ENCODE measurements around the gene CCDC12. TPM values are rescaled to one million over a fixed set of nuclear protein-coding genes. Genes with fewer than 3 reads are reported as not detected.
A peak's percentile ranks its signal among the peaks of the same experiment; 100 is the strongest.

Gene CCDC12
- polyA plus RNA-seq, 1 donor from 2014 or later, result 151 TPM

- H3K4me1 Mint-ChIP-seq, result peaks cover 56 to 78% (median 71%) of the 10 kb centered on the region in 3 donors
- H3K4me3 Mint-ChIP-seq, result peak overlapping the region; percentile 54 to 91 (median 86)
- H3K27me3 Mint-ChIP-seq, result no peaks in the 10 kb centered on the region
- peaks cover 0 to 8% (median 6%) of the 10 kb centered on the region in 3 donors for H3K9me3 Mint-ChIP-seq
- peaks cover 10% of the 10 kb centered on the region for H3K36me3 Mint-ChIP-seq
- H3K27ac Mint-ChIP-seq, result peak overlapping the region; percentile 92 to 97 (median 96)
Measured at GRCh38 chr3:46930166-46930944, 46.2 kb downstream of the CCDC12 start.

GRCh38 chr3:46929324-46929723, 47.2 kb downstream of the CCDC12 start:
- Mint-ChIP-seq H3K9me3 (peaks cover 0 to 8% (median 6%) of the 10 kb centered on the region in 3 donors), H3K27ac (peak overlapping the region; percentile 82 to 96 (median 93)), H3K4me1 (peaks cover 56 to 76% (median 75%) of the 10 kb centered on the region in 3 donors), H3K4me3 (peak overlapping the region in 3 of 4 donors; percentile 39 to 86 (median 46)), H3K27me3 (no peaks in the 10 kb centered on the region), H3K36me3 (peaks cover 10% of the 10 kb centered on the region)

DNA sequence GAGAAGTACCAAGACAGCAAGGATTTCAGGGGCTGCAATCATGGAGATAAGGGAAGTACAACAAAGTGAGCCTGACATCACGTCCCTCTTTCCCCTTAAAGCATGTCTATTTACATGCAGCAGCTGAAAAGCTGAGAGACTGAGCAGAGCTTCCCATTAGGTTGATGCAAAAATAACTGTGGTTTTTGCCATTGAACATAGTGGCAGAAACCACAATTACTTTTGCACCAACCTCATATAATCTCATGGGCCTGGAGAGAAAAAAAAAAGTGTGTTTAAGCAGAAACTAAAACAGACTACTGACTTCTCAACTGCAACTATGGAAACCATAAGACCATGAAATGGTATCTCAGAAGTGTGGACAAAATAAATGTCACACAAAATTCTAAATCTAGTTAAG, 48.3 kb downstream of the CCDC12 start:
- peak overlapping the region; percentile 30 to 86 (median 72) for H3K4me3 Mint-ChIP-seq
- peaks cover 12% of the 10 kb centered on the region for H3K36me3 Mint-ChIP-seq
- H3K27ac Mint-ChIP-seq, result peak overlapping the region; percentile 96 to 97 (median 96)
- H3K27me3 Mint-ChIP-seq, result no peaks in the 10 kb centered on the region
- peaks cover 61 to 77% (median 75%) of the 10 kb centered on the region in 3 donors for H3K4me1 Mint-ChIP-seq
- H3K9me3 Mint-ChIP-seq, result peaks cover 0 to 8% (median 6%) of the 10 kb centered on the region in 3 donors

DNA sequence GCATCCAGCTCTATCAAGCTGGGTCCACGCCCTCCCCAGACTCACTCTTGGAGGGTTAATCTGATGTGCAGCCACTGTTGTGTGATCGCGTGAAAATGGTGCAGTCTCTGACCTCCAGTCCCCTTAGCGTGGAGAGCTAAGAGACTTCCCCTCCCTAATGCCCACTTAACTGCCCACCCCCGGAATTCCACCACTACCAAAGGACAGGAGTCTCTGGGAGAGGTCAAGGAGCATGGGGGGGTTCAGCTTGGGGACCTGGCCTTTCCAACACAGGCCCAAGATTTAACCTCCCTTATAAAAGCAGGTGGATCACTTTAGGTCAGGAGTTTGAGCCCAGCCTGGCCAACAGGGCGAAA, 48.8 kb downstream of the CCDC12 start:
- Mint-ChIP-seq H3K9me3 (peaks cover 0 to 8% (median 6%) of the 10 kb centered on the region in 3 donors), H3K4me1 (peaks cover 61 to 75% (median 75%) of the 10 kb centered on the region in 3 donors), H3K36me3 (peaks cover 12% of the 10 kb centered on the region), H3K27ac (peak overlapping the region; percentile 96 to 97 (median 96)), H3K27me3 (no peaks in the 10 kb centered on the region), H3K4me3 (peak overlapping the region; percentile 77 to 91 (median 87))

- Mint-ChIP-seq H3K27me3 (no peaks in the 10 kb centered on the region), H3K4me3 (peak overlapping the region; percentile 77 to 91 (median 87)), H3K4me1 (peaks cover 55 to 69% (median 69%) of the 10 kb centered on the region in 3 donors), H3K9me3 (peaks cover 0 to 8% (median 6%) of the 10 kb centered on the region in 3 donors), H3K36me3 (peaks cover 12% of the 10 kb centered on the region), H3K27ac (peak overlapping the region; percentile 96 to 97 (median 96))
Measured at GRCh38 chr3:46926871-46927717, 49.5 kb downstream of the CCDC12 start.

DNA sequence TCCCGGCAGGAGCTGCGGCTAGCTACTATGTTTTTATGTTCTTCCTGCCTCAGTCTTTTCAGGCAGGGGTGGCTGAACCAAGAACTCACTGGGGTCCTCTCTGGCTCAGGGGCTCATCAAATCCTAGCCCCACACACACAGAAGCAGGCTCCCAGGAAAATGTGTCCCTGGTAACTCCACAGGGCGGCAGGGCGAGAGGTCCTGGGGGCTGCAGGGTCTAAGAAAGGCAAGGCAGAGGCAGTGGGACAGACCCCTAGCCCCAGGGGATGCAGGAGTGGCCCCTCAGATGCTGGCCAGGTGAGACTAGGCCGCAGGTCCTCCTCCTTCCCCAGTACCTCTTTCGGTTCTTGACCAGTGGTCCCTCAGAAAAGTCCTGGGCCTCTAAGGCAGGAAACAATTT, 50.1 kb downstream of the CCDC12 start:
- Mint-ChIP-seq H3K27me3 (no peaks in the 10 kb centered on the region), H3K4me1 (peaks cover 48 to 62% (median 62%) of the 10 kb centered on the region in 3 donors), H3K9me3 (peaks cover 0 to 8% (median 6%) of the 10 kb centered on the region in 3 donors), H3K27ac (peak overlapping the region; percentile 96 to 97 (median 96)), H3K36me3 (peaks cover 12% of the 10 kb centered on the region), H3K4me3 (peak overlapping the region; percentile 77 to 91 (median 87))

DNA sequence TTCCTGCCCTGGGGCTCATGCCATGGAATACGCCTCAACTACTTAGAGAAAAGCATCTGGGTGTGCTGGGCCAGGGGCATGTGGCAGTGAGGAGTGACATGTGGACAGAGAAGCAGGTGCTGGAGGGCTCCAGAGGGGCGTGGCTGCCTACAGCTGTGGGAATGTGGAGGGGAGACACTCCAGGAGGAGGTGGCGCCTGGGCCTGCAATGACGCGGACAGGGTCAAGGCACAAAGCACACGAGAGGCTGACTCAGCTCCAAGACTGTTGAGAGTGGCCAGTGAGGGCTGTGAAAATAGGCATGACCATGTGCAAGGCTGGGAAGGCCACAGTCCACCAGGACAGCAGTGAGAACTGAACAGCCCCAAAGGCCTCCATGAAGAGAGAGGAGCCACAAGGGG, 50.5 kb downstream of the CCDC12 start:
- peaks cover 10% of the 10 kb centered on the region for H3K36me3 Mint-ChIP-seq
- H3K27me3 Mint-ChIP-seq, result no peaks in the 10 kb centered on the region
- H3K27ac Mint-ChIP-seq, result peak overlapping the region; percentile 96 to 97 (median 96)
- H3K9me3 Mint-ChIP-seq, result peaks cover 0 to 8% (median 6%) of the 10 kb centered on the region in 3 donors
- peaks cover 44 to 58% (median 58%) of the 10 kb centered on the region in 3 donors for H3K4me1 Mint-ChIP-seq
- peak overlapping the region; percentile 77 to 91 (median 87) for H3K4me3 Mint-ChIP-seq

- H3K36me3 Mint-ChIP-seq, result peaks cover 7% of the 10 kb centered on the region
- H3K4me3 Mint-ChIP-seq, result peak overlapping the region in 3 of 4 donors; percentile 86 to 91 (median 88)
- H3K4me1 Mint-ChIP-seq, result peaks cover 39 to 53% (median 53%) of the 10 kb centered on the region in 3 donors
Measured at GRCh38 chr3:46925585-46925934, 51.0 kb downstream of the CCDC12 start.

GRCh38 chr3:46924921-46925584, 51.5 kb downstream of the CCDC12 start:
- peaks cover 7% of the 10 kb centered on the region for H3K36me3 Mint-ChIP-seq
- H3K9me3 Mint-ChIP-seq, result peaks cover 0 to 8% (median 6%) of the 10 kb centered on the region in 3 donors
- H3K4me3 Mint-ChIP-seq, result peak overlapping the region in 3 of 4 donors; percentile 86 to 91 (median 88)
- peaks cover 34 to 48% (median 48%) of the 10 kb centered on the region in 3 donors for H3K4me1 Mint-ChIP-seq
- H3K27me3 Mint-ChIP-seq, result no peaks in the 10 kb centered on the region
- peak overlapping the region; percentile 73 to 96 (median 90) for H3K27ac Mint-ChIP-seq

More at GRCh38 chr3:46925585-46925934, 51.0 kb downstream of the CCDC12 start:
- H3K27ac Mint-ChIP-seq, result peak overlapping the region; percentile 90 to 96 (median 96)
- H3K27me3 Mint-ChIP-seq, result no peaks in the 10 kb centered on the region
- peaks cover 0 to 8% (median 6%) of the 10 kb centered on the region in 3 donors for H3K9me3 Mint-ChIP-seq

DNA sequence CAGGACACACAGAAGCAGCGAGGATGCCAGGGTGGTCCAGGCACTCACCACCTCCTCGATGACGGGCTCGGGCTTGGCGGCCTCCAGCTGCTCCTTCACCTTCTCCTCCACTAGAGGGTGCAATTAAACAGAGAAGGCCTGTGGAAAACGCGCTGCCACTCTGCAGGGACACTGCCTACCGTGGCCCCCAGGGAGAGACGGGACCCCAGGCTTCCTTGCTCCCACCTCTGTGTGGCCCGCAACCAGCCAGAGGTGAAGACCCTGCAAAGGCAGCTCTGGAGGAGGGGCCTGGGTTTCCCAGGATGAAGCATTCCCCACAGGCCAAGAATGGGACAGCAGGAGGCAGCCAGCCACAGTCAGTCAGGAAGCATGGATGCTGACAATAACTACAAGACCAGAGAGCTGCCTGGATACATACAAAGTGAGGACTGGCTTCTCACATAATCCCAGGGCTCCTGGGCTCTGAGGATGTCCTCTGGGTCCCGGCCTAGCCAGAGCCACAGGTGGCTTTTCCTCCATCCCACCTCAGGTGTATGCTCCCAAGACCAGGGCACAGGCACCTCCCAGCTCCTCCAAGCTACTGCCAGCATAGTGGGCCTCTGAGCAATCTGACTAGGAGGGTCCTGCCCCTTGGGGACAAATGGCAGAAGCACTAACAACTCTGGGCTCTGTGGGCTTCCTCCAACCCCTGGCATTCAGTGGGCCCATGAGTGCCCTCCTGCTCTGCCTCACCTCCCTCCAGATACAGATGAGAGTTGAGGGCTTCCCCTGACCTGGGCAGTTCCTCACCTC, 52.8 kb downstream of the CCDC12 start:
- H3K4me3 Mint-ChIP-seq, result peak overlapping the region in 2 of 4 donors; percentile 53 to 60
- H3K36me3 Mint-ChIP-seq, result peaks cover 10% of the 10 kb centered on the region
- no peaks in the 10 kb centered on the region for H3K27me3 Mint-ChIP-seq
- peaks cover 0 to 6% (median 6%) of the 10 kb centered on the region in 3 donors for H3K9me3 Mint-ChIP-seq
- H3K27ac Mint-ChIP-seq, result peak overlapping the region; percentile 53 to 83 (median 61)
- H3K4me1 Mint-ChIP-seq, result peaks cover 22 to 41% (median 39%) of the 10 kb centered on the region in 3 donors

- no peaks in the 10 kb centered on the region for H3K27me3 Mint-ChIP-seq
- H3K4me1 Mint-ChIP-seq, result peaks cover 15 to 33% (median 32%) of the 10 kb centered on the region in 3 donors
- peaks cover 11% of the 10 kb centered on the region for H3K36me3 Mint-ChIP-seq
- H3K9me3 Mint-ChIP-seq, result no peaks in the 10 kb centered on the region
- peak overlapping the region in 2 of 4 donors; percentile 39 to 60 for H3K4me3 Mint-ChIP-seq
- peak overlapping the region; percentile 61 to 83 (median 67) for H3K27ac Mint-ChIP-seq
Measured at GRCh38 chr3:46922871-46923558, 53.5 kb downstream of the CCDC12 start.

DNA sequence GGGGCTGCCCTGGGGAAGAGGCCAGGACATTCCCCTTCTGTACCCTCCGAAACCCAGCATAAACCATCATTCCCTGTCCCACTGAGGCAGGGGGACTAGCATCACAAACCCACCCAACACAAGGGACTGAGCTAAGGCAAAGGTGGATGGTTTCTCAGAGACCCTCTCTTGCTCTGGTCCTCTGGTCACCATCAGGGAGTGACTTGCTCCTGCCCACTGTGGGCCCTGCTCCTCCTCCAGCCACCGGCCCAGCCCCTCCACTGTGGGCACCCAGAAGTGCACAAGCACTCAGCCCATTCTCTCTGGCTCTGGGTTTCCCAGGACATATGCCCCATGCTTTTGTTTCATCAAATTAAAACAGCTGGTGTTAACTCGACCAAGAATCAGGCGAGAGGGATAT, 54.1 kb downstream of the CCDC12 start:
- Mint-ChIP-seq H3K9me3 (no peaks in the 10 kb centered on the region), H3K4me1 (peaks cover 14 to 32% (median 27%) of the 10 kb centered on the region in 3 donors), H3K36me3 (peaks cover 11% of the 10 kb centered on the region), H3K4me3 (peak overlapping the region in 1 of 4 donors; percentile 63), H3K27ac (peak overlapping the region in 1 of 3 donors; percentile 12), H3K27me3 (no peaks in the 10 kb centered on the region)

GRCh38 chr3:46921871-46922271, 54.7 kb downstream of the CCDC12 start:
- Mint-ChIP-seq H3K27ac (peak overlapping the region in 2 of 3 donors; percentile 12 to 46), H3K9me3 (no peaks in the 10 kb centered on the region), H3K36me3 (peaks cover 11% of the 10 kb centered on the region), H3K27me3 (no peaks in the 10 kb centered on the region), H3K4me1 (peaks cover 9 to 26% (median 22%) of the 10 kb centered on the region in 3 donors), H3K4me3 (peak overlapping the region in 1 of 4 donors; percentile 43)

Data from IgD-negative memory B cell (primary cell).